Prostate gland (tissue), 2 donors: ENCODE results near the gene CTF1.

ENCODE experiments used
- CTCF ChIP-seq, 4 experiments: fragments of 200-600 bp in 2 of 4; fragments of 450-650 bp in 2 of 4; sonication (generic) in 2 of 4; IDR thresholded peaks; 1 replicate in 3 of 4; 2 replicates in 1 of 4; pipeline ENCODE4 v1.5.1; 2016 to 2019; ENCODE audit warnings: antibody characterized with exemption in 4 of 4, mild to moderate bottlenecking in 2 of 4, moderate library complexity in 2 of 4
- POLR2A ChIP-seq: fragments of 450-650 bp; IDR thresholded peaks from one replicate; pipeline ENCODE4 v1.6.1; 2016; ENCODE audit warnings: antibody characterized with exemption, mild to moderate bottlenecking

GRCh38 chr16:30853758-30854157 is 42.7 kb upstream of the CTF1 start:
- no peak for TF ChIP-seq CTCF (IDR thresholded peaks at IDR 0.05)
- TF ChIP-seq POLR2A, result no peak
